Skeletal muscle tissue (tissue), 4 donors: ENCODE data around the gene FMN1. TPM values are rescaled to one million over a fixed set of nuclear protein-coding genes. Genes with fewer than 3 reads are reported as not detected.

Experiments used
- H3K27ac ChIP-seq: one replicate; pipeline ENCODE4 v1.7.0; 2013; ENCODE audit warnings: mild to moderate bottlenecking, low read depth, low read length, inconsistent platforms
- H3K27me3 ChIP-seq, 3 donors: one replicate each; pipeline ENCODE4 v1.7.0; 2013; ENCODE audit warnings: low read length in 3 of 3; ENCODE audit not compliant: control insufficient read depth in 3 of 3, insufficient read depth in 3 of 3
- H3K36me3 ChIP-seq, 3 donors: one replicate each; pipeline ENCODE4 v1.7.0; 2013; ENCODE audit warnings: low read length in 3 of 3; ENCODE audit not compliant: control insufficient read depth in 3 of 3, insufficient read depth in 3 of 3
- H3K4me1 ChIP-seq, 3 donors: one replicate each; pipeline ENCODE4 v1.7.0; 2013; ENCODE audit warnings: low read length in 3 of 3, mild to moderate bottlenecking in 3 of 3; ENCODE audit not compliant: control insufficient read depth in 3 of 3, insufficient read depth in 3 of 3
- H3K4me3 ChIP-seq, 3 donors: one replicate each; pipeline ENCODE4 v1.7.0; 2013; ENCODE audit warnings: low read length in 3 of 3
- H3K9ac ChIP-seq, 3 donors: one replicate each; pipeline ENCODE4 v1.7.0; 2013; ENCODE audit warnings: low read length in 3 of 3, mild to moderate bottlenecking in 3 of 3, moderate library complexity in 2 of 3, low read depth in 1 of 3
- H3K9me3 ChIP-seq, 3 donors: one replicate each; pipeline ENCODE4 v1.7.0; 2013; ENCODE audit warnings: low read length in 3 of 3; ENCODE audit not compliant: control insufficient read depth in 3 of 3
- total RNA-seq: library from RNA; depleted of rRNA; stranded (reverse); fragments of >200 nt; gene quantifications from one replicate; pipeline ENCODE4 v1.2.3, GENCODE V29; 2014
- donor health status: Osteomylitis.

The FMN1 gene
- total RNA-seq, 1 donor from 2014 or later = 3.7 TPM

DNA sequence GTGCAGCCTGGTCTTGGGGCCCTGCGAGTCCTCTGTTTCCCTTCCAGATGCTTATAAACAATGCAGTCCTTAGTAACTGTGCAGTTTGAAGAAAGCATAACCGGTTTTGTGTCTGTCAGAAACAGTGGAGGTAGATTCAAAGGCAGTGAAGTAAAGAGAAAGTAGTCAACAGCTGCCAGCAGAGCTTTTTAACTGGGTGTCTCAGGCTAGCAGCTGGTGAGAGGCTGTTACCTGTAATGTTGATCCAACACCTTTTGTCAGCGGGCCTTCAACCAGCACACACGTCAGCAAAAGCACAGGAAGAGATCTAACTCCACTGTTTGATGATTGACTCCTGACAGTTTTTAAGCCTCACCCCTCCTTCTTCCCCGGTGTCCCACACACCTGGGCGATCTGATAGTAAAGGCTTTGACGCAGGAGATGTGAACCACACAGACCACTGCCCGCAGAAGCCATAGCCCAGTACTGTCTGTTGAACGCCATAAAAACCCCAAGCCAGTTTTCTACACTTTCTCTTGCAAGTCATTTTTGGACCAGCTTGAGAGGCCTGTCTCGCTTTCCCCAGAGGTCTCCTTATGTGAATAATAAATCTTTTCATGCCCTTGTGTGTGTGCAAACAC lies 178.0 kb downstream of the FMN1 start:
- no peaks in the 10 kb centered on the region for H3K36me3 ChIP-seq
- H3K9me3 ChIP-seq = no peaks in the 10 kb centered on the region
- no peak overlapping the region for H3K4me3 ChIP-seq

DNA sequence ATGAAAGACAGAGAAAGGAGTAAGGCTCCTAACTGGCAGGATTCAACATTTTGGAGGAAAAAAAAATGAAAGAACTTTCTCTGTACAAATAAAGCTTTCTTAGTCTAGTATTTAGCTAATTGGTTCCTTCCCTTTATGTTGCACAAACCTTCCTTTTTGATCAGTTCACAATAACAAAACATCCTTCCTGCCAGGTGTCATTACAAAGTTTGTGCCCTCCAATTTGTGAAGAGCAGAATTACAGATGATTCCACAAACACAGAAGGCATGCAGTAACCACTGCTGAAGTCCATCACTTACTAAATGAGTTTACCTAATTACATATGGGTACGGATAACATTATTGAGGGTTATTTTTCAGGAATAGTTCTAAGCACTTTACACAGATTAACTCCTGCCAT lies 179.9 kb downstream of the FMN1 start:
- H3K9me3 ChIP-seq = no peaks in the 10 kb centered on the region
- H3K27ac ChIP-seq = no peak overlapping the region
- H3K4me3 ChIP-seq = no peak overlapping the region

More for the DNA sequence above, 178.0 kb downstream of the FMN1 start:
- Histone ChIP-seq H3K27me3 (no peaks in the 10 kb centered on the region), H3K9ac (no peak overlapping the region), H3K4me1 (no peaks in the 10 kb centered on the region), H3K27ac (no peak overlapping the region)

DNA sequence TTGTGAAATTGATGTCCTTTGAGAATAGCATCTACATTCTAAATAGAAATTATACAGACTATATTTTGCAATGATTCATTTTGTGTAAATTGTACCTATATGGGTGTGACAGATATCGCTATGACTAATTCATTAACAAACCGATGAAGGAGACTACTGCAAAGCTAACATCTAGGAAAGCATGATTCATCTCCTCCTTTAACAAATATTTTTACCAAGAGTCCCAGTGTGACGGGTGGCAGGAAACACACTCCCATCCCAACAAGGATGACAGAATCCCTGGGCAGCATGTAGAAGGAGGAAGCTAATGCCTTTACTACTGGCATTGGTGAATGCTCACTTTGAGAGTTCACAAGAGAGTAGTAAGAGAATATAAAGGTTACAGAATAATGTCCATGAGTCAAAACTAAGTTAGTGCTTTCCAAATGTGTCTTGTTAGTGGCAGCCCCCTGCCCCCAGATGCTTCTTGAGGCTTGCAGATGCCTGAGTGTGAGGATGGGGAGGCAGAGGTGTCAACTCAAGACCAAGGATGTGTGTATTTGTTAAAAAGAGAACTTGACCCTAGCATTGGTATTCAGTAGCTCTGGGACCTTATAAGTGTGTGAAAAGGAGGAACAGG lies 180.6 kb downstream of the FMN1 start:
- Histone ChIP-seq H3K27ac (no peak overlapping the region), H3K9me3 (no peaks in the 10 kb centered on the region), H3K9ac (no peak overlapping the region), H3K4me3 (no peak overlapping the region), H3K36me3 (no peaks in the 10 kb centered on the region), H3K27me3 (no peaks in the 10 kb centered on the region), H3K4me1 (no peaks in the 10 kb centered on the region)

More for the DNA sequence above, 179.9 kb downstream of the FMN1 start:
- Histone ChIP-seq H3K9ac (no peak overlapping the region), H3K4me1 (no peaks in the 10 kb centered on the region), H3K36me3 (no peaks in the 10 kb centered on the region), H3K27me3 (no peaks in the 10 kb centered on the region)

DNA sequence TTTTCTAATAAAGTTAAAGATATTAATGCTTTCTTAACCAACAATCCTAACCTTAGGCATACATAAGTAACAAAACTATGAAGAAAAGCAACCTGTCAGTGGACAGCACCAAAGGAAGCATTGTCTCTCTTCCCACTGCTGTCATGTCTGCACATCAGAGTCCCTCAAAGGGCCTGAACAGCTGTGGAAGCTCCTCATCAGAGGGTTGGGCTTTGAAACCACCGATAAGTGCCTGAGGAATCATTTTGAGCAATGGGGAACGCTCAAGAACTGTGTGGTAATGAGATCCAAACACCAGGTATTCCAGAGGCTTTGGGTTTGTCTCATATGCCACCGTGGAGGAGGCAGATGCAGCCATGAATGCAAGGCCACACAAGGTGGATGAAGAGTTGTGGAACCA lies 182.5 kb downstream of the FMN1 start:
- Histone ChIP-seq H3K9me3 (no peaks in the 10 kb centered on the region), H3K4me3 (no peak overlapping the region), H3K4me1 (no peaks in the 10 kb centered on the region), H3K36me3 (no peaks in the 10 kb centered on the region), H3K27me3 (no peaks in the 10 kb centered on the region), H3K9ac (no peak overlapping the region), H3K27ac (no peak overlapping the region)

DNA sequence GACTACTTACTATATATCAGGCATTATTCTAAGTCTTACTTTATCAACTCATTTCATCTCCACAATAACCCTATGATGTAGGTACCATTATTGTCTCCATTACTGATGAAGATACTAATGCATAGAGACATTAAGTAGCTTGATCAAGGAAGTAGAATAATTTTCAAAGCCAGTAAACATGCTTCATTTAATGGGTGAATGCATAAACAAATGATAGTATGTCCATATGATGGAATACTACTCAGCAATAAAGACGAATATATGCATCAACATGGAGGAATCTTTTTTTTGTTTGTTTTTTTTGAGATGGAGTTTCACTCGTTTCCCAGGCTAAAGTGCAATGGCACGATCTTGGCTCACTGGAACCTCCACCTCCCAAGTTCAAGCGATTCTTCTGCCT lies 184.9 kb downstream of the FMN1 start:
- Histone ChIP-seq H3K27ac (no peak overlapping the region), H3K27me3 (no peaks in the 10 kb centered on the region), H3K4me3 (no peak overlapping the region), H3K36me3 (no peaks in the 10 kb centered on the region), H3K9me3 (no peaks in the 10 kb centered on the region), H3K9ac (no peak overlapping the region), H3K4me1 (no peaks in the 10 kb centered on the region)

DNA sequence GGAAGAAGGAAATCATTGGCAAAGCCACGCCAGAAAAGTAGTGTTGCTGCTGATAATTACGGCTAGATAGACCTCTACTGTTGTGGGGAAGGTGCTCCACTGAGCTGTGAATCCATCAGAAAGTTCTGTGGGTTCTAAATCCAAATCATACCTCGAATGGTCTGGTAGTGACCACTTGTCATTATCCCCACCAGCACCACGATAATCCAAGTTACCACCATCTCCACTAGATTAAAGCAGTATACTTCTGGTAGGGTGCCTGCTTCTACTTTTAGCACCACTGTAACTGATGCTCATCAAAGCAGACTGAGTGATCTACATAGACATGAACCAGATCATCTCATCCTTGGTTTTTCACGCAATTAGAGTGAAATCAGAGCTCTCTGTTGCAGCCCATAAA lies 185.5 kb downstream of the FMN1 start:
- Histone ChIP-seq H3K9ac (no peak overlapping the region), H3K27me3 (no peaks in the 10 kb centered on the region), H3K27ac (no peak overlapping the region)

DNA sequence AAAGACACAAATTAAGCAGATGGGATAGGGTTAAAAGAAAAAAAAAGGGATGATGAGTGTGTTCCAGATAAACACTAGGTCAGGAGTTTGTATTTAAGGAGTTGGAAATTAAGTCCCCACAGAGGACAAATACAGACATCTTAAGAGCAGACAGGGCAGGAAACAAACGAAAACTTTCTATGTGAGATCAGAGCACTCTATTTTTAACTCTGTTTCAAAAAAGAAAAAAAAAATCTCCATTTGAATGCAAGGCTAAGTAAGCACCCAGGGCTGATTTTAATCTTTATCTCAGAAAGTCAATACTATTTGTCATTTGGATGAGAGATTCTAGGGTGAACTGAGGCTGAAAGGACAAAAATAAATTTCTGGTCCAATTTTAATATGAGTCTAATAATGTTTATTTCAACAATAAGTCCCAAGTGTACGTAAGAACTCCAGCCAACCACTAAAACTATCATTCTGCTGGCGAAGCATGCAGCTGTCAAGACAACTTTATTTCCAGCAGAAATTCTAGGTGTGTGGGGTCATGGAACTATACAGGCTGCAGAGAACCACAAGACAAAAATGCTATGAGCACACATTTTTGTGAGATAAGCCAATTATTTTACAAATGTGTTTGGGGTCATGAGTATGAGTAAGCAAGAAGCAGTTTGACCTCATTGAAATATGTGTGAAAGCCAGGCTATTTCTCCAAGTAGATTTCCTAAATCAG lies 186.1 kb downstream of the FMN1 start:
- H3K9me3 ChIP-seq = no peaks in the 10 kb centered on the region
- H3K9ac ChIP-seq = no peak overlapping the region
- no peak overlapping the region for H3K27ac ChIP-seq
- H3K36me3 ChIP-seq = no peaks in the 10 kb centered on the region
- H3K4me1 ChIP-seq = no peaks in the 10 kb centered on the region
- no peak overlapping the region for H3K4me3 ChIP-seq
- H3K27me3 ChIP-seq = no peaks in the 10 kb centered on the region

More for the DNA sequence above, 185.5 kb downstream of the FMN1 start:
- Histone ChIP-seq H3K4me1 (no peaks in the 10 kb centered on the region), H3K4me3 (no peak overlapping the region), H3K36me3 (no peaks in the 10 kb centered on the region), H3K9me3 (no peaks in the 10 kb centered on the region)

DNA sequence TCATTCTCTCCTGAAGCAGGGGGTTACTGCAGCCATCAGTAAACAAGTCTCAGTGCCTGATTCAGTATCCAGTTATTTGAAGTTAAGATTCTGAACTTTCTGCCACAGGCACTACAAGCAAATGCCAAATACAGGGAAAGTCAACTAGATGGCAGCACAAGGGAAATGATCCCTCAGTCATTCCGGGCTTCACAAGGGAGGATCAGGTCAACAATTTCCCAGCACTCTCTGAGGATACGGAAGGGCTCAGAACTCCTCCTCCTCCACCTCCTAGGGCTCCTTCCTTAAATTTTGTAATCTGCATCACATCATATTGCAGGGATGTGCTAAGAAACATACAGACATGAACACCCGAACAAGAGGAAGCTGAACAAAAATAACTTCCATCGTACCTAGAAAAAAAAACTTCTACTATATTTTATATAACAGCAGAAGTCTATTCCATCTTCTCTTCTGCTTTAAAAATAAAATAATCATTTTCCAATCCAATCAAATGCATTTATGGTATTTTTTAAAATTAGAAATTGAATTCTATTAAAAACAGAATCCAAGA lies 187.1 kb downstream of the FMN1 start:
- H3K27me3 ChIP-seq = no peaks in the 10 kb centered on the region
- H3K27ac ChIP-seq = no peak overlapping the region
- no peaks in the 10 kb centered on the region for H3K4me1 ChIP-seq
- H3K4me3 ChIP-seq = no peak overlapping the region
- no peaks in the 10 kb centered on the region for H3K36me3 ChIP-seq
- H3K9me3 ChIP-seq = no peaks in the 10 kb centered on the region
- H3K9ac ChIP-seq = no peak overlapping the region

DNA sequence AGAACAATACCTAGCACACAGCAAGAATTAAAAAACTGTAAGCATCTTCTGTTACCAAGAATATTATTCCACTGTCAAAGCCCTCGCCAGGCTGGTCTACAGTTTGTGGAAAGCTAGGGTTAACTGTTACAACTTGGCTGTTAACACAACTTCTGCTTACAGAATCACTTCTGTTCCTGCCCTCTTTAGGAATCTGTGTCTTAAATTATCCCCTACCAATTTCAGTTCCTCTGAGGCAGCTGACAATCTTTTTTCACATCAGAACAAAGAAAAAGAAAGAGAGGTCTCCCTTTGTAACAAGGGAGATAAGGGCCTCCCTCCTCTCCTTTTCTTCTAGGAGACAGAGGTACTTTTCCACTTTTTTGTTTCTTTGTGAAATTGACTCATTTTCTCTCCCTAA lies 188.9 kb downstream of the FMN1 start:
- Histone ChIP-seq H3K27me3 (no peaks in the 10 kb centered on the region), H3K9ac (no peak overlapping the region), H3K9me3 (no peaks in the 10 kb centered on the region), H3K36me3 (no peaks in the 10 kb centered on the region), H3K27ac (no peak overlapping the region), H3K4me1 (no peaks in the 10 kb centered on the region), H3K4me3 (no peak overlapping the region)

DNA sequence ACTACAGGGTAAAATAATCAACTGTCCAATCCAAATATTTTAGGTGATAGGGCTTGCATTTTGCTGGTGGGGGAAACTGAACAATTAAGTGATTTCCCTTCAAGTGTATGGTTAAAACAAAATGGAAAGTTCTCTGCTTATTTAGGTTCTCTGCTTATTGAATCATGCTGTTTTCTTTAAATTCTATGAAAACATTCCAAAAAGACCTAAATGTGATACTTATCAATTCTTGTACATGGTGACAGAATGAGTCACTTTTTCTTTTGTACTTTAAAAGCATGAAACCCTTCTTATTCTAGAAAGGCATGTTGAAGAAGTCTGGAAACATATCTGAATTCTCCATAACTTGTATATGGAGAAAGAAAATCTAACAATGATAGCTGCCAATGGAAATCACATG lies 192.6 kb downstream of the FMN1 start:
- no peak overlapping the region for H3K4me3 ChIP-seq

More for the DNA sequence above, 192.6 kb downstream of the FMN1 start:
- H3K27ac ChIP-seq = no peak overlapping the region
- no peaks in the 10 kb centered on the region for H3K36me3 ChIP-seq
- no peaks in the 10 kb centered on the region for H3K4me1 ChIP-seq
- H3K9me3 ChIP-seq = no peaks in the 10 kb centered on the region
- H3K9ac ChIP-seq = no peak overlapping the region
- H3K27me3 ChIP-seq = no peaks in the 10 kb centered on the region
